Heart right ventricle (tissue), 16 donors: Measurements from ENCODE around the gene RPLP2. TPM values are rescaled to one million over a fixed set of nuclear protein-coding genes. Genes with fewer than 3 reads are reported as not detected.

Source experiments
- ATAC-seq, 8 donors: fragments of 200-7000 bp; cut with Tn5 transposase; one replicate each; pipeline ENCODE4 v1.9.1; 2020; ENCODE audit warnings: mild to moderate bottlenecking in 8 of 8, moderate library complexity in 8 of 8, moderate number of reproducible peaks in 1 of 8
- DNase-seq, 2 donors: peaks; one replicate each; pipeline ENCODE4 v3.0.0-alpha.2; 2020
- H3K27ac ChIP-seq, 10 donors: fragments of 200-600 bp; sonication (generic) in 2 of 10; one replicate each; pipeline versions ENCODE4 v1.5.0 to v1.8.0; 2020 to 2022; ENCODE audit warnings: mild to moderate bottlenecking in 3 of 10
- H3K27me3 ChIP-seq, 7 donors: fragments of 200-600 bp; one replicate each; pipeline ENCODE4 v1.8.0; 2021 to 2022; ENCODE audit warnings: mild to moderate bottlenecking in 2 of 7
- H3K36me3 ChIP-seq, 9 donors: fragments of 200-600 bp; sonication (generic) in 1 of 9; one replicate each; pipeline versions ENCODE4 v1.5.0 to v1.8.0; 2020 to 2022; ENCODE audit warnings: mild to moderate bottlenecking in 2 of 9
- H3K4me1 ChIP-seq, 9 donors: fragments of 200-600 bp; sonication (generic) in 1 of 9; one replicate each; pipeline versions ENCODE4 v1.5.0 to v1.8.0; 2020 to 2022; ENCODE audit warnings: mild to moderate bottlenecking in 4 of 9
- H3K4me3 ChIP-seq, 10 donors: fragments of 200-600 bp; sonication (generic) in 2 of 10; one replicate each; pipeline versions ENCODE4 v1.5.0 to v1.8.0; 2020 to 2022; ENCODE audit warnings: mild to moderate bottlenecking in 7 of 10, moderate library complexity in 2 of 10
- H3K9me3 ChIP-seq, 11 donors: fragments of 200-600 bp in 10 of 11; sonication (generic) in 2 of 11; one replicate each; pipeline versions ENCODE4 v1.5.0 to v1.8.0; 2013 to 2022; ENCODE audit warnings: mild to moderate bottlenecking in 2 of 11, control low read depth in 1 of 11, moderate library complexity in 1 of 11
- WGBS, 2 donors: extraction: QIAGEN DNeasy Blood & Tissue Kit; methylation state at CpG; one replicate each; pipeline ENCODE4 v1.1.7; 2013; ENCODE audit warnings: inconsistent platforms in 1 of 2; 5-methylcytosine and 5-hydroxymethylcytosine counted together
- intact Hi-C, 10 donors: fragments of 100-400 bp; cut with DNase I; formaldehyde crosslinking; loops; one replicate each; pipeline versions ENCODE4 v1.11.1 to v1.14.2; 2022
- polyA plus RNA-seq, 2 donors: library from polyadenylated mRNA; stranded (reverse); fragments of 200-250 nt; gene quantifications; one replicate each; pipeline ENCODE4 v1.2.3, GENCODE V29; 2013
- total RNA-seq, 10 donors: library from RNA; stranded (reverse); fragmentation: NEBNext Ultra II Directional in 3 of 10; extraction: Animal tissue kit (Norgen Biotek cat#: 25700) in 3 of 10; gene quantifications; one replicate each; pipeline versions ENCODE4 v1.2.1 to v1.2.4, GENCODE V29; 2021 to 2023
- TF ChIP-seq, protein P1 (sequence below), 9 donors: fragments of 200-600 bp; sonication (generic) in 2 of 9; IDR thresholded peaks; one replicate each; pipeline versions ENCODE4 v1.5.0 to v1.8.0; 2021 to 2022; ENCODE audit warnings: antibody characterized with exemption in 9 of 9, mild to moderate bottlenecking in 5 of 9, moderate library complexity in 1 of 9
- donor health status: Arrhythmogenic right ventricular cardiomyopathy.
- donor health status: ischemic (EF 13 %, LVEDD 7.1; RV severe dilation, severe dysfunction).
- donor health status: healthy with polysubstance abuse.
- donor health status: DM: no; HTN: yes; CAD: no.
- donor health status: DM: no; HTN: no; CAD: no.
- donor health status: ischemic (EF 25% LVEDD 6.9; RV normal size, moderate dysfunction).
- donor health status: ischemic (EF 25% LVEDD 5.7; RV mildly dilated, moderate dysfunction).
- donor health status: healthy.
- donor health status: DM: yes; HTN: yes; CAD: no.
- donor health status: Ischemic cardiomyopathy.
- donor health status: ischemic (EF 35%, LVEDD 5.7; RV mildly dilated, moderate dysfunction).
- donor health status: nonischemic (EF 11% LVEDD 7.7; RV severe dilation, severe dysfunction).
- donor health status: DM: yes; HTN: yes; CAD: no.
- donor health status: PGD.
- donor health status: ischemic (EF 29% LVEDD 5.4; RV normal size, mild dysfunction).
- donor health status: nonischemic (EF 23%, LVEDD 6.1; RV moderate dilation, normal function).

RPLP2 gene
- total and polyA plus RNA-seq, 12 donors: 765 to 1,699 (median 918) TPM

DNA sequence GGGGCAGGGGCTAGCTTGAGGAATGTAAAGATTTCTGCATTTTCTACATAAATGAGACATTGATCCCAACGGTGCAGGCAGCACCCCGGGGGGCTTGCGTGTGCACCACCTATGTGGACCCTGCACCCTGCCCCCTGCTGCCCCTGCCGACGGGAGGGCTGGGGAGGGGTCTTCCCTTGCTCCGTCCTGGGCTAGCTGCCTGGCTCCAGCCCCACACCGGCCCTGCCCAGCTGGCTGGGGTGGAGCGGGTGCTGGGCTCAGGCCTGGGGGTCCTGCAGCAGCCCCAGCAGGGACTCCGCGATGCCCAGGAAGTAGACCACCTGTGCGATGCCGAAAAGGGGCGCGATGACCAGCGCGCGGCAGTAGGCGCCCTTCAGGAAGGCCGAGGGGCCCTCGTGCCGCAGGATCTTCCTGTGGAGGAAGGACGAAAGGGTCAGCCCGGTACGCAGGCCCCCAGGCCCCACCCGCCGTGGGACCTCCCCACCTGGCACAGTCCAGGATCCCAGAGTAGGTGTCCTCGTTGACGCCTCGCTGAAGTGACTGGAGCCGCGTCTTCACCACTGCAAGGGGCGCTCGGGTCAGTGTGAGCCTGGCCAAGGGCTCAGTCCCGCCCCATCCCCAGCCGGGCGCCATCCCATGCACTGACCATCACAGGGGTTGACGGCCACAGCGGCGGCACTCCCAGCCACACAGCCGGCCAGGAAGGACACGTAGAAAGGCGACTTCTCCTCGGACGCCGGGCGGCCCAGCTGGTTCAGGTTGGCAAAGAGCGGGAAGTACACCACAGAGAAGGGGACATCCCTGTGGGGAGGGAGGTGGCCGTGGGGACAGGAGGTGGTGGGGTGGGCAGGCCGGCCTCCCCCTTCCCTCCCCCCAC is 17.9 kb upstream of the RPLP2 start:
- Histone ChIP-seq H3K27me3 (peaks cover 0 to 31% (median 25%) of the 10 kb centered on the region in 7 donors), H3K36me3 (peaks cover 0 to 24% (median 0%) of the 10 kb centered on the region in 9 donors), H3K4me3 (no peak overlapping the region), H3K9me3 (no peaks in the 10 kb centered on the region), H3K27ac (no peak overlapping the region), H3K4me1 (peaks cover 13 to 28% (median 17%) of the 10 kb centered on the region in 9 donors)
- TF ChIP-seq, protein P1, sequence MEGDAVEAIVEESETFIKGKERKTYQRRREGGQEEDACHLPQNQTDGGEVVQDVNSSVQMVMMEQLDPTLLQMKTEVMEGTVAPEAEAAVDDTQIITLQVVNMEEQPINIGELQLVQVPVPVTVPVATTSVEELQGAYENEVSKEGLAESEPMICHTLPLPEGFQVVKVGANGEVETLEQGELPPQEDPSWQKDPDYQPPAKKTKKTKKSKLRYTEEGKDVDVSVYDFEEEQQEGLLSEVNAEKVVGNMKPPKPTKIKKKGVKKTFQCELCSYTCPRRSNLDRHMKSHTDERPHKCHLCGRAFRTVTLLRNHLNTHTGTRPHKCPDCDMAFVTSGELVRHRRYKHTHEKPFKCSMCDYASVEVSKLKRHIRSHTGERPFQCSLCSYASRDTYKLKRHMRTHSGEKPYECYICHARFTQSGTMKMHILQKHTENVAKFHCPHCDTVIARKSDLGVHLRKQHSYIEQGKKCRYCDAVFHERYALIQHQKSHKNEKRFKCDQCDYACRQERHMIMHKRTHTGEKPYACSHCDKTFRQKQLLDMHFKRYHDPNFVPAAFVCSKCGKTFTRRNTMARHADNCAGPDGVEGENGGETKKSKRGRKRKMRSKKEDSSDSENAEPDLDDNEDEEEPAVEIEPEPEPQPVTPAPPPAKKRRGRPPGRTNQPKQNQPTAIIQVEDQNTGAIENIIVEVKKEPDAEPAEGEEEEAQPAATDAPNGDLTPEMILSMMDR (IDR thresholded peaks at IDR 0.05): no peak
- intact Hi-C loops: no loop called here
- DNase-seq (peak in 1 of 2 donors; percentile 15), ATAC-seq (no peak)
- 94% methylated on average over 44 to 49 of the region's 49 CpGs for WGBS, 2 donors

DNA sequence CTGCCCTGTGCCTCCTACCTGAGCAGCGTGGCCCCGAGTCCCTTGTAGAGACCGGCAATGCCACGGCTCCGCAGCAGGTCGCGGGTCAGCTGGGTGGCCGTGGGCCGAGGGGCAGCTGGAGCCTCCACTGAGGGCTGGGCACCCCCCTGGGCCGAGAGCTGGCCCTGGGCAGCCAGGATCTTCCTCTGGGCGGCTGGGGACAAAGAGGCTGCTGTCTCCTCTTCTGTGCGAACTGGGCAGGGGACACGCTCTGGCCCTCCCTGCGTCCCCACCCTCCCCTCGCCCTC is 17.3 kb upstream of the RPLP2 start:
- TF ChIP-seq, protein P1 (IDR thresholded peaks at IDR 0.05): no peak
- 95 to 96% methylated on average over 7 to 15 of the region's 15 CpGs for WGBS, 2 donors
- peaks cover 0 to 31% (median 25%) of the 10 kb centered on the region in 7 donors for H3K27me3 ChIP-seq
- H3K4me3 ChIP-seq: no peak overlapping the region
- H3K4me1 ChIP-seq: peaks cover 17 to 34% (median 23%) of the 10 kb centered on the region in 9 donors
- intact Hi-C loops: no loop called here
- no peaks in the 10 kb centered on the region for H3K9me3 ChIP-seq
- peaks cover 0 to 24% (median 0%) of the 10 kb centered on the region in 9 donors for H3K36me3 ChIP-seq
- H3K27ac ChIP-seq: no peak overlapping the region
- DNase-seq (no peak), ATAC-seq (no peak)

DNA sequence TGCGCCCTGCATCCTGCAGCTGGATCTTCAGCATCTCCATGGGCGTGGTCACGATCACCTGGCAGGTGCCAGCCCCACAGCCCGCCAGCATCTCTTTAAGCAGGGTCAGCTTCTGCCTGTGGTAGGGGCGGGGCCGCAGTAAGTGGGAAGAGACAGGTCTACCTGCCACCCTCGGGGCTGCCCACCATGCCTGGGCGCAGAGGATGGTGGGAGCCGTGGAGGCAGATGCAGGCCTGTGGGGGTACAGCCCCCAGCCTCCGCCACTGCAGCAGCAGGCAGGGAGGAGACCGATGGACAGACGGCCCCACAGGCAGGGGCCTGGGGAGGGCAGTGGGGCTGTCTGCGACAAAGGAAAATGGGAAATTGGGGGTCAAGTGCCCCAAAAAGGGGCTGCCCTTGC is 16.9 kb upstream of the RPLP2 start:
- H3K27me3 ChIP-seq: peaks cover 0 to 29% (median 22%) of the 10 kb centered on the region in 7 donors
- H3K9me3 ChIP-seq: no peaks in the 10 kb centered on the region
- TF ChIP-seq, protein P1 (IDR thresholded peaks at IDR 0.05): no peak
- peak in 1 of 2 donors; percentile 10 for DNase-seq
- intact Hi-C loops: no loop called here
- H3K27ac ChIP-seq: no peak overlapping the region
- no peak overlapping the region for H3K4me3 ChIP-seq
- no peak for ATAC-seq
- H3K4me1 ChIP-seq: peaks cover 17 to 37% (median 25%) of the 10 kb centered on the region in 9 donors
- peaks cover 0 to 24% (median 0%) of the 10 kb centered on the region in 9 donors for H3K36me3 ChIP-seq
- 93 to 98% methylated on average over 13 of the region's 13 CpGs for WGBS, 2 donors

DNA sequence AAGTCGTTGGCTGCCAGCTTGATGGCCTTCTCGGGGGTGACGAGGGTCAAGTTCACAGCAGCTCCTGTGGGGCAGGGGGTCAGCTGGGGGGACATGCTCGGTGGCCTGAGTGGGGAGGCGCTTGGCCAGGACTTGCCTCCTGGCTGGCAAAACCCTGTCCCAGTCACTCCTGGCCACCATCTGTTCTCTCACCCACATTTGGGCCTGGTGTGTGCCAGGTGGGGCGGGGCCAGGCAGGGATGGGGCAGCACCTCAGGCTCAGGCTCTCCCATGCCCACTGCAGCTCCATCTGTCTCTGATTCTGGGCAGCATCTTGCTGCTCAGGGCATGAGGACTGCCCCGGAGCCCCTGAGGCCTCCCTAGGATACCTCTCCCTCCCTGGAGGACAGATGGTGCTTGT is 16.2 kb upstream of the RPLP2 start:
- WGBS, 2 donors: 84 to 92% methylated on average over 7 of the region's 7 CpGs
- H3K4me3 ChIP-seq: no peak overlapping the region
- intact Hi-C loops: no loop called here
- no peak for ATAC-seq
- H3K27me3 ChIP-seq: peaks cover 0 to 24% (median 16%) of the 10 kb centered on the region in 7 donors
- peak in 1 of 2 donors; percentile 13 for DNase-seq
- H3K9me3 ChIP-seq: no peaks in the 10 kb centered on the region
- H3K36me3 ChIP-seq: peaks cover 0 to 24% (median 0%) of the 10 kb centered on the region in 9 donors
- H3K27ac ChIP-seq: no peak overlapping the region
- H3K4me1 ChIP-seq: peaks cover 17 to 41% (median 29%) of the 10 kb centered on the region in 9 donors
- TF ChIP-seq, protein P1 (IDR thresholded peaks at IDR 0.05): no peak
